SU-DHL-6 (cell line): ENCODE measurements around the gene LTC4S.
A peak's percentile ranks its signal among the peaks of the same experiment; 100 is the strongest.

Experiments
- H2AFZ ChIP-seq: fragments of 200-600 bp; sonication (generic); 2 replicates; pipeline ENCODE4 v1.6.1; 2014; ENCODE audit warnings: low read depth, mild to moderate bottlenecking, moderate library complexity, mixed read lengths, antibody characterized with exemption, low read length; ENCODE audit not compliant: severe bottlenecking
- H3F3A ChIP-seq: fragments of 200-600 bp; shearing (Covaris generic); 2 replicates; pipeline ENCODE4 v1.6.0; 2016; ENCODE audit warnings: antibody characterized with exemption, mild to moderate bottlenecking; ENCODE audit not compliant: insufficient read depth
- H3K27ac ChIP-seq: fragments of 200-600 bp; sonication (generic); 2 replicates; pipeline ENCODE4 v1.5.1; 2016; ENCODE audit warnings: low read depth, mild to moderate bottlenecking, low read length, moderate library complexity, mixed read lengths
- H3K27me3 ChIP-seq: fragments of 200-600 bp; sonication (generic), shearing (Covaris generic); 2 replicates; pipeline ENCODE4 v1.6.0; 2014; ENCODE audit warnings: mild to moderate bottlenecking, low read length
- H3K36me3 ChIP-seq: fragments of 200-600 bp; sonication (generic); 2 replicates; pipeline ENCODE4 v1.6.1; 2014; ENCODE audit warnings: mild to moderate bottlenecking, low read length, mixed read lengths
- H3K4me2 ChIP-seq: fragments of 300-600, 200-600 bp; shearing (Covaris generic), sonication (generic); 2 replicates; pipeline ENCODE4 v1.6.0; 2014; ENCODE audit warnings: low read length, low read depth, mild to moderate bottlenecking; ENCODE audit not compliant: poor library complexity, severe bottlenecking
- H3K4me3 ChIP-seq: fragments of 200-600 bp; sonication (generic); 2 replicates; pipeline ENCODE4 v1.5.1; 2014; ENCODE audit warnings: antibody characterized with exemption, low read length, mild to moderate bottlenecking, mixed read lengths; ENCODE audit not compliant: insufficient read depth, poor library complexity, severe bottlenecking
- H3K79me2 ChIP-seq: fragments of 200-600 bp; sonication (generic); 2 replicates; pipeline ENCODE4 v1.6.1; 2014; ENCODE audit warnings: mild to moderate bottlenecking, low read length, moderate library complexity; ENCODE audit not compliant: insufficient read depth
- H3K9ac ChIP-seq: fragments of 200-600 bp; sonication (generic); 2 replicates; pipeline ENCODE4 v1.7.0; 2014; ENCODE audit warnings: mild to moderate bottlenecking, low read length
- H3K9me2 ChIP-seq: fragments of 200-600 bp; sonication (generic); replicated peaks from 2 replicates; pipeline ENCODE4 v1.6.1; 2014; ENCODE audit warnings: low read length; ENCODE audit not compliant: insufficient read depth
- H3K9me3 ChIP-seq: fragments of 200-600 bp; sonication (generic); 2 replicates; pipeline ENCODE4 v1.6.1; 2014; ENCODE audit warnings: low read length, mixed read lengths; ENCODE audit not compliant: insufficient read depth
- H4K20me1 ChIP-seq: fragments of 200-600 bp; sonication (generic); 2 replicates; pipeline ENCODE4 v1.6.1; 2014; ENCODE audit warnings: low read depth, mild to moderate bottlenecking, antibody characterized with exemption, low read length, moderate library complexity, mixed read lengths
- CTCF ChIP-seq: fragments of 200-600 bp; sonication (generic); IDR thresholded peaks from one replicate; pipeline ENCODE4 v1.5.1; 2017; ENCODE audit warnings: antibody characterized with exemption, mild to moderate bottlenecking, low read length, moderate library complexity; ENCODE audit not compliant: insufficient read depth, poor library complexity, severe bottlenecking
- EZH2phosphoT487 ChIP-seq: fragments of 200-600 bp; sonication (generic), shearing (Covaris generic); conservative IDR thresholded peaks from 2 replicates; pipeline ENCODE4 v1.6.1; 2018; ENCODE audit warnings: mild to moderate bottlenecking, antibody characterized with exemption, low read length, moderate library complexity, mixed read lengths

Gene LTC4S

DNA sequence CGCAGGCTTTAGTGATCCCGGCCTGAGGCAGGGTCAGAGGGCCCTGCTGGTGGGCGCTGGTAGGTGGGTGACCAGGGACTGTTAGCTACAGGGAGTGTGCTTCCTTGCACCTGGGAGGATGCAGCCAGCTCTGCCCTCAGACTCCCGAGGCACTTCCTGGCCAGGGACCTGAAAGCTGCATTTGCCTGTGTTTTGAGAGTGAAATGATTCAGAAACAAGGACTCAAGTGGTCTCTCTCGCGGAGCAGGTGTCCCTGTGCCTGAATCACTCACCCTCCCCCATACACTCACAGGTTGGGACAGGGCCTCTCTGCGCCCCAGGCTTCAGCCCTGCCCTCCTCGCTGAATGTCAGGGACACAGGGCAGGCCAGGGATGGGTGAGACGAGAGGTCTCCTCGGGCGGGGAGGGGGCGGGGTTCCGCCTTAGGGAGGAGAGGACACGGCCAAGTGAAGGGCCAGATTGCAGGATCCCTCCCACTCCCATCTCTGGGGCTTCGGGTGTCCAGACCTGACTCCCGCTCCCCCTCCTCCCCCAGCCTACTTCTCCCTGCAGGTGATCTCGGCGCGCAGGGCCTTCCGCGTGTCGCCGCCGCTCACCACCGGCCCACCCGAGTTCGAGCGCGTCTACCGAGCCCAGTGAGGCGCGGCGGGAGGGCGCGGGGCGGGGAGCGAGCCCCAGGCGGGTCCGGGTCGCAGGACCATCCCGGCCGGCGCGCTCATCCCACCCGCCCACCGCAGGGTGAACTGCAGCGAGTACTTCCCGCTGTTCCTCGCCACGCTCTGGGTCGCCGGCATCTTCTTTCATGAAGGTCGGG is 1.5 kb downstream of the LTC4S start:
- Histone ChIP-seq H3K79me2 (no peaks in the 10 kb centered on the region), H3K4me2 (peak overlapping the region; percentile 76), H4K20me1 (no peaks in the 10 kb centered on the region), H3K9me3 (no peaks in the 10 kb centered on the region), H3K4me3 (peak overlapping the region; percentile 55), H3K9ac (peak overlapping the region; percentile 66), H3K9me2 (no peaks in the 10 kb centered on the region), H3K27me3 (no peaks in the 10 kb centered on the region), H3F3A (no peaks in the 10 kb centered on the region), H3K27ac (no peak overlapping the region), H3K36me3 (no peaks in the 10 kb centered on the region), H2AFZ (peak overlapping the region; percentile 82)
- TF ChIP-seq CTCF, result no peak
- no peak for TF ChIP-seq EZH2phosphoT487

- Histone ChIP-seq H3K27me3 (no peaks in the 10 kb centered on the region), H3K9me3 (no peaks in the 10 kb centered on the region), H2AFZ (peak overlapping the region; percentile 82), H3K9me2 (no peaks in the 10 kb centered on the region), H3K27ac (no peak overlapping the region), H3K4me2 (peak overlapping the region; percentile 76), H3K79me2 (no peaks in the 10 kb centered on the region), H3K4me3 (peak overlapping the region; percentile 55), H3K36me3 (no peaks in the 10 kb centered on the region), H4K20me1 (no peaks in the 10 kb centered on the region), H3F3A (no peaks in the 10 kb centered on the region), H3K9ac (peak overlapping the region; percentile 66)
- no peak for TF ChIP-seq EZH2phosphoT487
- TF ChIP-seq CTCF, result peak; percentile 65
Measured at GRCh38 chr5:179795863-179796833, 2.4 kb downstream of the LTC4S start.

GRCh38 chr5:179796877-179797608 is 3.3 kb downstream of the LTC4S start:
- Histone ChIP-seq H3K27me3 (no peaks in the 10 kb centered on the region), H2AFZ (peak overlapping the region; percentile 82), H3K9me2 (no peaks in the 10 kb centered on the region), H3F3A (no peaks in the 10 kb centered on the region), H3K9me3 (no peaks in the 10 kb centered on the region), H3K9ac (peak overlapping the region; percentile 66), H4K20me1 (no peaks in the 10 kb centered on the region), H3K4me2 (peak overlapping the region; percentile 76), H3K36me3 (no peaks in the 10 kb centered on the region), H3K4me3 (peak overlapping the region; percentile 55), H3K27ac (no peak overlapping the region), H3K79me2 (no peaks in the 10 kb centered on the region)
- TF ChIP-seq EZH2phosphoT487 (no peak), CTCF (no peak)
